Measurements from ENCODE around the gene SORCS2.

Gene SORCS2

DNA sequence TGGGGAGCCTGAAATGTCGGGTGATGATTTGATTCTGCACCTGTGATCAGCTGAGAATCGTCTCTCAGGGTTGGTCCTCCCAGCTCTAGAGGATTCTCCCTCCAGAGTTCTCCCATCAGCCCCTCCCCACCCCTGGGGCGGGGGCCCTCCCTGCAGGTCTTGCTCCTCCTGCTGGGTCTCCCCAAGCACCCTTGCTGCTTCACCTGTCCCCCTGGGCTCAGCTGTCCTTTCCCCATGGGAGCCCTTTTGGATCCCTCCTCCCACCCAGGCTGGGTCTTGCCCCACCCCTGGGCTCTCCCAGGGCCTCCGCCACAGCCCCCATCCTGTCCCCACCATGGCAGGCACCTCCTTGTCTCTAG is 220.2 kb downstream of the SORCS2 start:
- no peak for DNase-seq (ENCODE audit: low read depth, low spot score)

DNA sequence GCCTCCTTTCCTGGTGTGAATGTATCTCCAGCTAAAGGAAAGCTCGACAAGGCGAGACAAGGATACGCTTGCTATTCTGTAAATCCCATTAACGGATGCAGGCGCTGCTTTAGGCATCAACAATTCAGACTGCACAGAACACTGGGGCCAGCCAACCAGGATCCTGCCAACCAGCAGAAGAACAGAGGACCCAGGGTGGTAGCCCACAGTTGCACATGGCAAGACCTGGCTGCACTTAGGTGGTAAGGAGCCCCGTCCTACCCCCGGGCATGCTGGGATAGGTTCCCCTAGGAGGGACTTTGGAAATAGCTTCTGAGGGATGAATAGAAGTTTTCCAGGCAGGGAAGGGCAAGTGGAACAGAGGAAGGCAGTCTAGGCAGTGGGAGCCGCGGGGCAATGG is 221.7 kb downstream of the SORCS2 start:
- no peak for DNase-seq (ENCODE audit: low read depth, low spot score)

DNA sequence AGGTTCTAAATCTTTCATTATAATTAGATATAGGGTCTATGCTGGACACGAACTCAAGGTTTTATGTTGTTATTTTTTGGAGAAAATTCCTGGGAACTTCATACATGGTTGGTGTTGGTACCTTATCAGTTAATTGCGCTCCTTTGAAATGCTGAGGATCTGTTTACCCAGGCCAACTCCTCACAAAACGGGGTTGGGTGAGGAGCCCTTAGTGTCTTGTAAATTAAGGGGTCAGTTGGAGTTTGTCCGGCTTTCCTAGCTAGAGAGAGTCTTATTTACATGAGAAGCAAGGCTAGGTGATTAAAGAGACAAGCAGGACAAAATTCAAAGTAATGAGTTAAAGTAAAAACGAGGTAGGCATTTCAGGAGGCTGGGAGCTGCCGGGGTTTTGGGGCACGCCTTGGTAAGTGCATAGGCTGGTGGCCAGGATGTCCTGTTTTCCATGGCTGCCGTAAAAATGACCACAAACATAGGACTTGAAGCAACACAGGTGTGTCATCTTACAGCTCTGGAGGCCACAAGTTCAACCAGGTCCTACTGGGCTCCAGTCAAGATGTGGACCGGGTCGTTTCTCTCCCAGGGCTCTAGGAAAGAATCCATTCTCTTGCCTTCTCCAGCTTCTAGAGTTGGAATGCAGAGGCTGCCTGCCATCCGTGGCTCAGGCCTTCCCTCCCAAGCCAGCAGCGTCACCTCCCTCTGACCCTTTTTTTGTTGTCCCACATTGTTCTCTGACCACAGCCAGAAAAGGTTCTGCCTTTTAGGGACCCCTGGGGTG is 222.6 kb downstream of the SORCS2 start:
- no peak for DNase-seq (ENCODE audit: low read depth, low spot score)

DNA sequence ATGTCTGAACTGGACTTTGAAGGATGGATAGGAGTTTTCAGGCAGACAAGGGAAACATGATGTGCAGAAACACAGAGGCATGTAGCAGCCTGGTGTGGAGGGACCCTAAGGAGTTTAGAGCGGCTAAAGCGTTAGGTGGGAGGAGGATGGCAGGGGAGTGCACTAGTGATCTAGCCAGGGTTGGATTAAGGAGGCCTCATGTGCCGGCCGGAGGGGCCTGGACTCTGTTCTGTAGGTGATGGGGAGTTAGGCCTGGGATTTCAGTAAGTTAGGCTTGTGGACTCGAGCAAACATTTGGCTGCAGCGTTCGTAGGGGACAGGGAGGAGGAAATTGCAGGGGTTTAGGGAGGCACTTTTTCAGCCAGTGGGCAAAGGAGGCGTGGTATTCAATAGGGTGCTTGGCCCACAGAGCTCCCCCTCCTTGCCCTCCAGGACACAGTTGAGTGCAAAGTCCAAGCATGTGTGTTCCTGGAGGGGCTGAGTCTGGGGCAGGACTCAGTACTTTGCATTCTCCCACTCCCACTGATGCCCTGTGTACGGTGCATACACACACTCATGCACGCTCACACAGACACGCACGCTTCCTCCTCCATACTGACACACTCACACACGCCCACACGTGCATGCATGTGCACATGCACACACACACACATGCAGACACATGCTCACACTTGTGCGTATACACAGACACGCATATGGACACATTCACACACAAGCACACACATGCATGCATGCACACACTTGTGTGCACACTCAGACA is 223.8 kb downstream of the SORCS2 start:
- no peak for DNase-seq (ENCODE audit: low read depth, low spot score)

DNA sequence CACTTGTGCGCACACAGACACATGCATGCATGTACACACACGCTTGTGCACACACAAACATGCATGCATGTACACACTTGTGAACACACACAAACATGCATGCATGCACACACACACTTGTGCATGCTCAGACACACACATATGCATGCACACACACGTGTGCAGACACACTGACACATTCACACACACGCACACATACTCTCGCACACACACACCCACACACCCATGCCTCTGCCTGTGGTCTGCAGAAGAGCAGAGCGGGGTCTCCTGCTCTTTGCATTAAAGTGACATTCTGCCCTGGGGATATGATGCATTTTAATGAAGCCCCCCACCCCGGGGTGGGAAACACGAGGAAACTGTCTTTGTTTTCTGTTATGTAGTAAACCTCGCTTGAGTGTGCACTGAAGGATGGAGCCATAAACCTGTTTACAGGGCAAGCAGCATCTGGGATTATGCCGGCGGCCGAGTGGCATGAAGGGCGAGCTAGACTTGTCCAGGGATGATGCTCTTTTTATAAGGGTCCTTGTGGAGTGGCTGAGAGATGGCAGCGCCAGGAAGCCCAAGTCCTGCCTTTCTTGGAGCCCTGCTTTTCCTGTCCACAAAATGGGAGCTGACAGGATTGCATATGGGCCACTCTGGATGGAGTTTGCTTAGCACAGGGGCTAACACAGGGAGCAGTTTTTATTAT is 224.6 kb downstream of the SORCS2 start:
- DNase-seq (ENCODE audit: low read depth, low spot score) = no peak

DNA sequence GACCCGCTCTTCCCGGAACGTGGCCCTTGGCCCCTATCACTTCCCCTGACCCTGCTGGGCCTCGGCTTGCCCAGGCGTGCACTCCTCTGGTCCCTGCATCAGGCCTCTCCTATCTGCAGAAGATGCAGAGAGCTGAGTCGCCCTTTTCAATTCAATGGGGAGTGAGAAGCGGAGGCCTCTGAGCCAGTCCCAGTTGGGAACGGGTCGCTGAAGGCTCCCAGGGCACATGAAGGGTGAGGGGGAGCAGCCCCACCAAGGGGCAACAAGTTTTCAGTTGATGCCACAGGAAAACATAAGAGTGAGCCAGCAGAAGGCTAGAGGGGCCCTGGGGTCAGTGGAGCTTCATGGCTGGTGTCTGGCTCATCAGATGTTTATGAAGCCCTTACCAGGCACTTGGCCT is 225.3 kb downstream of the SORCS2 start:
- no peak for DNase-seq (ENCODE audit: low read depth, low spot score)

DNA sequence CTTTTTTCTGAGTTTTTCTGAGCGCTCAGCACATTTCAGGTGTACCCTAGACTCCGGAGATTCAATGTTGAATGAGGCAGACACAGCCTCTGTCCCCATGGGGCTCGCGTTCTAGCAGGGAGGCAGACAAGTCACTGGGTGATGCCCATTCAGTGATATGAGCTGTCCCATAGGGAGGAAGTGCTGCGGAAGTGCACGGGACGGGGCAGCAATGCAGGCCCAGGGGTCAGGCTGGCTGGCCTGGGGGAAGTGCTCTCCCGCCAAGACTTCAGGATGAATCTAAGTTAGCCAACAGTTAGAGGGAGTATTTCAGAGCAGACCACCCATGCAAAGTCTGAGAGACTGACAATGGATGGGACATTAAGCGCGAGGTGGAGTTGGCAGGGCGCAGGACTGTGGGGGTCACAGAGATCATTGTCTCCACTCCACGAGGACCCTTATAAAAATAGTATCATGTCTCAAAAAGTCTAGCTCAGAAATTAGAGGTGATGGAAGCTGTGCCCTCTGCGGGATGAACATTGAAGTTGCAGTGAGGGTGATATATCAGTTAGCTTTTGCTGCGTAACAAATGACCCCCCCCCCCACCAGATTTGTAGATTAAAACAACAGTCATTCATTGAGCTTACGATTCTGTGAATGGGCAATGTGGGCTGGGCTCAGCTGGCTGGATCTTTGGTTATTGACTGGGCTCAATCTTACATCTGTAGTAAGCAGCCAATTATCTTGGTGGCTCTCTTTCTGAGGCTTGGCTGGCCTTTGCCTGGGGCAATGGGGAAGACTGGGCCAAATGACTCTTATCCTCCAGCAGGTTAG is 226.0 kb downstream of the SORCS2 start:
- DNase-seq (ENCODE audit: low read depth, low spot score) = no peak

DNA sequence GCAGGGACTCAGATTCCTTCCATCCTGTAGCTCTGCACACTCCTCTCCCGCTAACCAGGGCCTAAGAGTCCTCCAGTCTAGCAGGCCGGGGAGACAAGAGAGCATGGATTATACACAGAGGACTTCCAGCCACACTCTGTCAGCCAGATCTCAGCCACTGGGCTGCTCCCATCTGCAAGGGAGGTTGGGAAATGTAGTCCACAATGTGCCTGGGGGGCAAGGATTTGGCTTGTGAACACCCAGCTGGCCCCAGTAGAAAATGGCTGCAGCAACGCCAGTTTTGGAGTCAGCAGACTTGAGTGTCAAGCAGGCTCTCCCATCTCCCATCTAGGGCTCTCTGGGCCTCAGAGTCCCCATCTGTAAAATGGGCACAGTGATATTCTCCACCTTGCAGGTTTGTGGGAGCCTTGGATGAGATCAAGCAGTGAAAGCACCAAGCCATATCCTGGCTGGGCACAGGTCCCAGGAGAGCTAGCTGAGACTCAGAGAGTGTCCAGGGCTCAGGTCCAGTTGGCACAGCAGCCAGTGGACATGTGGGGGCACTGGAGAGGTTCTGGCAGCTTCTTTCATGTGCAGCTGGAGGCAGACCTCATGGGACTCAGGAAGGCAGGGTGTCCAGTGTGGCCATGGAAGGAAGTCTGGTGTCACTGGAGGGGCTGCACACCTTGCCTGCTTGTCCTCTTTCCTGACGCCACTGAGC is 227.8 kb downstream of the SORCS2 start:
- no peak for DNase-seq (ENCODE audit: low read depth, low spot score)

DNA sequence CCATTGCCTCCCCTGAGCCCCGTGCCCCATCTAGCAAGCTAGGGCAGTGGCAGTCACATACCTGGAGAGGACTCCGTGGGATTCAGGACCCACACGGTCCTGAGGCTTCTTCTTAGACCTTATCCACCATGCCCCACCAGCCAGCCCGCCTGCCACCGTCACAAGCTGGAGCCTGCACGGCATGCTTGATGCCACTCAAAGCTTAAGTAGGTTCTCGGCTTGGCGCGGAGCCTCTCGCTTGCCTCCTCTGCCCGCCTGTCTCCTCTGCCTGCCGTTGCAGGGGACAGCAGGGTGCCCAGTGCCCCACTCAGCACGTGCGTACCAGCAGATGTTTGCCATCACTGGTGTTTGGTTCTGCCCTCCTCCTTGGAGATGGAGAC is 228.3 kb downstream of the SORCS2 start:
- DNase-seq (ENCODE audit: low read depth, low spot score) = no peak

DNA sequence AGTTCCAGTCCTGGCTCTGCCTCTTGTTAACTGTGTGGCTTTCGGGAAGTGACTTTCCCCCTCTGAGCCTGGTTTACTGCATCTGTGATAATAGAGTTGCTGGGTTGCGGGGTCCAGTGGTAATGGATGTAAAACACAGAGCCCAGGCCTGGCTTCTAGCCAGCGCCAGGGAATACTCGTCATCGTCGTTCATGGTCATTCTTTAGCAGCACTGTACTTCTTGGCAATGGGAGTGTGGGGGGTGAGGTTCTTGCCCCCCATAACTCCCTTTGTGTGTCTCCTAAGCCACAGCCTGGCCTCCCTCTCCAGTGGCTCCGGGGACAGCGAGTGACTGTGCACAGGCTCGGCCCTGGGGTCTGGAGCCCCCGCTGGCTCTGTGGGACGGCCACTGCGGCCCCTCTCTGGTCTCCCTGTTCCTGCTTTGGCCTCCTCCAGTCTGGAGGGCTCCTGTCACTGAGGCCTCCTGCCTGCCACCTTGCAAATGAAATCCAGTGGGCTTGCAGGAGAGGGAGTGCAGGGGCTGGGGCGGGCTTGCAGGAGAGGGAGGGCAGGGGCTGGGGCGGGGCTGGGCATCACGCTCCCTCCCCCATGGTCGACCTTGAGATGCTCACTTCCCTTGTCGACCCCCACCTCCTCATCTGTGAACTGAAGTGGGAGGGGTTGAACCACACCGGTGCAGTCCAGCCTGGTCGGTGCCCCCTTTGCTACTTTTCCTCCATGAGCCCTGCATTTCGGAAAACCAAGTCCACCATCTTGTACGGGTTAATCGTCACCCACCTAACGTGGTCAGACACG is 229.2 kb downstream of the SORCS2 start:
- DNase-seq (ENCODE audit: low read depth, low spot score) = no peak

DNA sequence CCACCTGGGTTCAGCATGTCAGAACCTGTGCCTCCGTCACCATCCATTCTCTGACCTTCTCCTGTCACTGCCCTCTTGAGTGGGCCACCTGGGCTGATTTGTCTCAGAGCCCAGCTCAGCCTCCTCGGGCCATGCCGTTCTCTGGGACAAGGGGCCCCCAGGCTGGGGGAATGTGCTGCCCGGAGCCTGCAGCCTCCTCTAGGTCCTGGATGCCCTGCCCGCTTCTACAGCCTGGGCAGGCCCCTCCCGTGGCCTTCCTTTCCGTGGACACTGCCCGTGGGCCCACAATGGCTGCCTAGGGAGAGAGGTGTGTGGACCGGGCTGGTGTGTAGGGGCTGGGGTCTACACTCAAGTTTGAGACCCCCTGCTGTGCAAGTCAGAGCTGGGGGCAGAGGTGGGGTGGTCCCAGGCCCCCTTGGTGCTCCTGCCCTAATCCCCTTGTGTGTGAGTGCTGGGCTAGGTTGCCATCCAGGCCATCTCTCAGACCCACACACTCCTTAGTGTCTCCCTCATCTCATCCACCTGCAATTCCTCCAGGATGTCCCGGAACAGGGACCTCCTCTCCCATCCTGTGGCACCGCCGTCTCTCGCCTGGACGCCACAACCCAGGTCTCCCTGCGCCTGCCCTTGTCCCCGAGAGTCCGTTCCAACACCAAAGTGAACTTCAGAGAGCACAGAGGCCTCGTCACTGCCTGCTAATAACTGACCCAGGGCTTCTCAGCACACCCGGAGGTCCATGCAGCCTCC is 230.0 kb downstream of the SORCS2 start:
- DNase-seq (ENCODE audit: low read depth, low spot score) = no peak

DNA sequence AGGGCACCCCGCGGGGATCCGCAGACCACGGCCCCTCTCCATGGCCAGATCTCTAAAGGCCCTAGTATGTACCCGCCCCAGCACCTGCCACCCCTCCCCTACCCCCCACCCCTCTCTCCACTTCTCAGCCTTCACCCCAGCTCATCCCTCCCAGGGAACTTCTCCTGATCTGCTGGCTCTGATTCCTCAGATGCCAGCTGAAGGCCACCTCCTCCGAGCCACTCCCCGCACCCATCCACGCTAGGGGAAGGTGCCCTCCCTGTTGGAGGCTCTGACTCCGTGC is 230.5 kb downstream of the SORCS2 start:
- DNase-seq (ENCODE audit: low read depth, low spot score) = no peak

DNA sequence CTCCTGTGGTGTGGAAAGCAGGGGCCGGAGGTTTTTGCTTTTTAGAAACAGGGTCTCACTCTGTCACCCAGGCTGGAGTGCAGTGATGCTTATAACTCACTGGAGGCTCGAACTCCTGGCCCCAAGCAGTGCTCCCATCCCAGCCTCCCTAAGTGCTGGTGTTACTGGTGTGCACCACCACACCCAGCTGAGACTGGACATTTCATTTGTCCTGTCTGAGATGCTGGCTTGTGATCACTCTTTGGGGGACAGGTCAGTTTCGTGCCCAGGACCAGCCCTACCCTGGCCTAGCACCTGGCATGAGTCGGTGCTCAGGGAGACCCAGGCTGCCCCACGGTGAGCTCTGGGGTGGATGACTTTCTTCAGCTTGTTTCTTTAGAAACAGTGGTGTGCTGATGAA is 231.1 kb downstream of the SORCS2 start:
- DNase-seq (ENCODE audit: low read depth, low spot score) = no peak

DNA sequence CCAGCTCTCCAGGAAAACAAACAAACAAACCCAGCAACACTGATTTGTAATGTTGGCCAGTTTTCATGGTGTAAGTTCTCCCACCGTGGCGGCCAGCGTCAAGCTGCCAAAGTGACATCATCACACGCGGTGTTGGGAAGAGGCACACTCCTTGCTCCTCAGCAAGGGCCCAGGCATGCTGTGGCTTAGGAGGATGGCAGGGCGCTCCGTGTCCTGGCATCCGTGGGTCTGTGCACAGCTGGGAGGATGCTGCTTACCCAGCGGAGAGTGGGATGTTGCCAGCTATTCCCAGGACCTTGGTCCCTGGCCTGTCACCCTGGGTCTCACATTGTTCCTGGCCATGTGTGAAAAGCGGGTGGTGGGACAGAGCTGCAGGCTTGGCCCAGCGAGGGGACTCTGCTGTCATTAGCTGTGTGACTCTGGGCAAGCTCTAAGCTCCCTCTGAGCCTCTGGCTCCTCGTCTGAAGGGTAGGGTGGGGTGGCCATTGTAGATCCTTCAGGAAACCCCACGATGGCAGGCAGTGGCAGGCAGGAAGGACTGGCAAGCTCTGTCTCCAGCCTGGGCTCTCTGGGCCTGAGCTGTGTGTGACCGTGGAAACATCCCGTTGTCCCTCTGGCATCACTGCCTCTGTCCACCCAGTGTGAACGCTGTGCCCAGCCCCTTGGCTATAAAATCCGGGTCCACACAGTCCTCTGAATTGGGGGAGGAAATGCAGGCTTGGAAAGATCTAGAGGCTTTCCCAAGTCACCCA is 231.6 kb downstream of the SORCS2 start:
- no peak for DNase-seq (ENCODE audit: low read depth, low spot score)

DNA sequence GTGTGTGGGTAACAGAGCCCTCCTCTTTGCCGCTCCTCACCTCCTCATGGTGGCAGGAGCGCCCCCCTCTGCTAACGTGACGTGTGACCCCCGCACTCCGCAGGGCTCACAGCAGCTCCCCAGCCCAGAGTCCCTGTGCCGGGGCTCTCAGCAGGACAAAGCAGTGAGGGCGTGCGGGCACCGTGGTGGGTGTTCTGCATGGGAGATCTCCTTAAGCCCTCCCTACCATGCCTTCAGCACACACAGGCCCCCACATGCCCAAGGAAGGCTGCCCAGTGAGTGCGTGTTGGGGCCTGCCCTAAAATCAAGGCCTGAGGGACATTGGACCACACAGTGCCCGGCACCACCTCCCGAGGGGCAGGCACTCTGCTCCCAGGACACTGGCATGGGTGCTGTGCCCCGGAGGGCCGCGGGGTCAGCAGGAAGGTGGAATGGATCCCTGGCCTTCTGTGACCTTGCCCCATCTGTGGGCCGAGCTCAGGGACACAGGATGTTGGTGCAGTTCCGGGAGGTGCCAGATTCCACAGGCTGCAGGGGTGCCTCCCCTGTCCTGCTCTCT is 232.3 kb downstream of the SORCS2 start:
- DNase-seq (ENCODE audit: low read depth, low spot score) = no peak

DNA sequence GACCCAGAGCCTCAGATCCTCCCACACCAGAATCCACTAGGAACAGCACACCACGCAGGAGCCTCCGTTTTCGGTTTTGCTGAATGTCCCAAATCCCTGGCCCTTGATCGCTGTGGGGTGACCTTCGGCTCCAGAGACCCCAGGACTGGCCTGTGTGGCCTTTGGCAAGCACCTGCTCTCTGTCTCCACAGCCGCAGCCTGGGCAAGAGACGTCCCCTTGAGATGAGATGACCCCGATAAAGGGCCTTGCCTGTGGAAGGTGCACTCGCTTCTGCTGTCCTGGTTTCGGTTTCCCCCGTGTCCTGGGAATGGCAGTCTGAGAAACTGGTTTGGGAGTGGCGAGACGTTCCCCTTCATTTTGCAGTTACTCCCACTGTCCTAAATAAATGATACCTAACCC is 232.8 kb downstream of the SORCS2 start:
- DNase-seq (ENCODE audit: low read depth, low spot score) = no peak

DNA sequence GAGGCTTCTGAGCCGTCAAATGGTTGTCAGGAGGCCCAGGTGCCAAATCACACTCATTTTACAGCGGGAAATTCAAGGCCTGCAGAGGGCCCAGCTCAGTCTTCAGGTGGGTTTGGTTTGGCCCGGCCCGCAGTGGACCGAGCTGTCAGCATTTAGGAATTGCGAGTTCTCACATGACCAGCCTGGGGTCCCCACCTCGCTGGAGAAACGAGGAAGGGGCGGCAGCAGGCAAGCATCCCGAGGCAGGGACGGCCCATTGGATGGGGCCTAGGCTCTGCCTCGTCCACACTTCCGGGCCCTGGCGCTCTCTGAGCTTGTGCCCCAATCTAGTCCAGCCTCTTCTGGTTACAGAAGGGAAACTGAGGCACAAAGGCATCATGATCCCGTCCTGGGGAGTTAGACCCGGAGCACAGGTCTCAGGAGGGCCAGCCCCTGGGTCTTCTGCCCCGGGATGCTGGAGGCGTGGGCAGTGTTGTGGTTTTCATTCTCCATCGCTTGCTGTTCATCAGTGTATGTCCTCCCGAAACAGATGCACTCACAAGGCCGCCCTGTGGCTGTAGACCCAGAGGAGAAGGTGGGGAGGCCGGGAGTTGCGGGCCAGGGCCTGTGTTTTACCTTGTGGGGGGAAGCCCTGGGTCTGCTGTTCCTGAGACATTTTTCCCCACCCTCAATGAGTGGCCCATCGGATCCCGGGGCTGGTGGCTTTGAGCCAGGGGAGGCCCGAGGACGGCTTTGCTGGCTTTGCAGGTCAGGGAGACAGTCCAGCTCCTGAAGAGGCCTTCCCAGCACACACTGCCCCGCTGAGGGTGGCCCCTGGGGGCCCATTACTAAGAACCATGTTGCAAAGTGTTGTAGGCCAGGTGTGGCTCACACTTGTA is 233.5 kb downstream of the SORCS2 start:
- DNase-seq (ENCODE audit: low read depth, low spot score) = no peak

Data from smooth muscle cell of the brain vasculature (primary cell).